ENCODE measurements around the gene MSRB1.

The MSRB1 gene

DNA sequence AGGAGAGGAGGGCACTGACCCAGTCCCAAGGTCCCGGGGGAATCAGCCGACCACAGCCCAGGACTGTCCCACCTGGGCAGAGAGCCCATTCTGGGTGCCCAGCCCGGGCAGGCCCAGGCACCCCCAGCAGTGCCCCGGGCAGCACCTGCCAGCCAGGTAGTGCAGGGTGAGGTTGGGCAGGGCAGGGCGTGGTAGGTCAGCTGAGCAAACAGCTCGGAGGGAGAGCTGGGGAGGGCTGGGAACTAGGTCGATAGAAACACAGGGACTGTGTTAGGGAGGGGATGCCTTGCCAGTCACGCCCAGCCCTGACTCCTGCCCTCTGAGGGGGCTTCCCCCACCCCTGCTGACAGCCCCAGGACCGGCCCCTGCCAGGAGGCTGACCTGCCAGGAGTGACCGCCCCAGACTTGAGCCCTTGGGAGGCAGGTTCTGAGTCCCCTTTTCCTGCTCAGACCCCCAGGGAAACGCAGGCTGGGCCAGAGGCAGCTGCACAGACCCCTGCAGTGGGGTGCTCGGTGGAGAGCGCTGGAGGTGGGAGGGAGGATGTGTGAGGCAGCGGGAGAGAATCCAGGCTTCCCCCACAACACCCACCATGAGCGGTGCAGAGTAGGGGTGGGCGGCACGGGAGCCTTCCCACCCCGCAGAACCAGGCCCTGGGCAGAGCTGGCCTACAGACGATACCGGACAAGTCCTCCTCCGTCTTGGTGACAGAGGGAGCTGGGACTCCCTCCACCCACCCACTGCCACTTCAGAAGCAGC, 29.5 kb downstream of the MSRB1 start:
- TF ChIP-seq, protein P1, sequence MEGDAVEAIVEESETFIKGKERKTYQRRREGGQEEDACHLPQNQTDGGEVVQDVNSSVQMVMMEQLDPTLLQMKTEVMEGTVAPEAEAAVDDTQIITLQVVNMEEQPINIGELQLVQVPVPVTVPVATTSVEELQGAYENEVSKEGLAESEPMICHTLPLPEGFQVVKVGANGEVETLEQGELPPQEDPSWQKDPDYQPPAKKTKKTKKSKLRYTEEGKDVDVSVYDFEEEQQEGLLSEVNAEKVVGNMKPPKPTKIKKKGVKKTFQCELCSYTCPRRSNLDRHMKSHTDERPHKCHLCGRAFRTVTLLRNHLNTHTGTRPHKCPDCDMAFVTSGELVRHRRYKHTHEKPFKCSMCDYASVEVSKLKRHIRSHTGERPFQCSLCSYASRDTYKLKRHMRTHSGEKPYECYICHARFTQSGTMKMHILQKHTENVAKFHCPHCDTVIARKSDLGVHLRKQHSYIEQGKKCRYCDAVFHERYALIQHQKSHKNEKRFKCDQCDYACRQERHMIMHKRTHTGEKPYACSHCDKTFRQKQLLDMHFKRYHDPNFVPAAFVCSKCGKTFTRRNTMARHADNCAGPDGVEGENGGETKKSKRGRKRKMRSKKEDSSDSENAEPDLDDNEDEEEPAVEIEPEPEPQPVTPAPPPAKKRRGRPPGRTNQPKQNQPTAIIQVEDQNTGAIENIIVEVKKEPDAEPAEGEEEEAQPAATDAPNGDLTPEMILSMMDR (IDR thresholded peaks at IDR 0.05; ENCODE audit: extremely low read depth, missing control alignments): no peak
- no peak for DNase-seq (ENCODE audit: low spot score)

DNA sequence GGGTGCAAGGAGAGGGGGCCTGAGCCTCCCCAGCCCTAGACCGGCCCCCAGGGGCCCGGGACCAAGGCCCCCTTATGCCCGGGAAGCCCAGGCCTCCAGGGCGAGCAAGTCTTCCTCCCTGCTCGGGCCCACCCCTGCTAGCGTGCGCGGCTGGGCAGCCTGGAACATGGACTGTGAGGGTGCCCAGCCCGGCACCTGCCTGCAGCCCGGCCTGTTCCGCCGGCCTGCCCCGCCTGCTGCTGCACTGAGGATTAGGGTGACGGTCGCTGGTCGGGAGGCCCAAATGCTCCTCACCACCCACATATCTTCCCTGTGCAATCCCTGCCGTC, 30.8 kb downstream of the MSRB1 start:
- no peak for DNase-seq (ENCODE audit: low spot score)
- TF ChIP-seq, protein P1 (IDR thresholded peaks at IDR 0.05; ENCODE audit: extremely low read depth, missing control alignments): no peak

DNA sequence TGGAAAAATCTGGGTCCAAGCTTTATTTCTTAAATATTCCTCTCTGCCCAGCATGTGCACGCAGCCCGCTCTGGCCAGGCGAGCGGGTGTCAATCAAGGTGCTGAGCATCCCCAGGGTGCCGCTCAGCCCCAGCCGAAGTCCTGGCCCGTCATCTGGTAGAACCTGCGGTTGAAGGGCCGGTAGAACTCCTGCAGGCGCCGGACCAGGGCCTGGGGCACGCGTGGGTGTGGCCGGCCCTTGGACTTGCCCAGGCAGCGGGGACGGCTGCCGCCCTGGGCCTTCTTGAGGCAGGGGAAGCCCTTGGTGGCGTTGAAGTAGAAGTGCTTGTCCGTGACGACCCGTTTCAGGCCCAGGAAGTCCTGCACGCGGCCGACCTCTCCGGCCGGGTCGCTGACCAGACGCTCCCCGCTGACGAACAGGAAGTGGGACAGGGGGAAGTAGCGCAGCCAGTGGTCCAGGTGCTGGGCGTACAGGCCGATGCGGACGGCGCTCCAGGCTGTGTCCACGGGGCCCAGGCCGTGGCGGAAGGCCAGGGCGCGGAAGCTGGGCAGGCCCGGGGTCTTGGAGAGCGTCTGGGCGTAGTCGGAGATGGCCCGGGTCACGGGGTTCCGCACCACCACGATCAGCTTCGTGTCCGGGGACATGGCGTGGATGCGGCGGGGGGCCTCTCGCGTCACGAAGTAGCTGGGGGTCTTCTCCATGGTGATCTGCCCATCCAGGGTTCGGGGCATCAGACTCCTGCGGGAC, 31.4 kb downstream of the MSRB1 start:
- DNase-seq (ENCODE audit: low spot score): no peak
- TF ChIP-seq, protein P1 (IDR thresholded peaks at IDR 0.05; ENCODE audit: extremely low read depth, missing control alignments): no peak

DNA sequence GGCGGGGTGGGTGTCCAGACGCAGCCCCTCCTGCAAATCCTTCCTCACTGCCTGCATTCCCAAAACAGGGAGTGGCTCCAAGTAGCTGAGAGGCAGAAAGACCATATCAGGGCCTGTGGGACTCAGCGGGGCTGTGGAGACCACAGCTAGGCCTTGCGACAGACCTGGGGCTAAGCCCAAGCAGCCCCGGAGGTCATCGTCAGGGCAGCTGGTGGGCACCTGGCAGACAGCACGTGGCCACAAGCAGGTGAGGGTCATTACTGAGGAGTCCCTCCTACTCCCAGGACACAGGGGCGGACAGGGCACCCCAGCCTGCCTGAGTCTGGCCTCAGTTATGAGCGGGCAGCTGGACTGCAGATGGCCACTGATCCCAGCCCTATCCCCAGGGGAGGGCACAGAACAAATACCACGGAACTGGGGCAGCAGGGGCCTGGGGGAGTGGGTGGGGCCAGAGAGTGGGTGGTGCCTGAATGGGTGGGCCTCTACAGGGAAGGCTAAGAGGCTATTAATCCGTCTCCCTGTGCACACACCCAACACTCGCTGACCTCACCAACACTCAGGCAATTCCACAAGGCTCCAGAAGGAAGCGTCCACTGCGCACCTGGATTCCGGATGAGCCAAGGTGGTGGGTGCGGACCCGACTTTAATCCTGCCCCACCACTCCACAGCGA, 33.3 kb downstream of the MSRB1 start:
- no peak for DNase-seq (ENCODE audit: low spot score)

DNA sequence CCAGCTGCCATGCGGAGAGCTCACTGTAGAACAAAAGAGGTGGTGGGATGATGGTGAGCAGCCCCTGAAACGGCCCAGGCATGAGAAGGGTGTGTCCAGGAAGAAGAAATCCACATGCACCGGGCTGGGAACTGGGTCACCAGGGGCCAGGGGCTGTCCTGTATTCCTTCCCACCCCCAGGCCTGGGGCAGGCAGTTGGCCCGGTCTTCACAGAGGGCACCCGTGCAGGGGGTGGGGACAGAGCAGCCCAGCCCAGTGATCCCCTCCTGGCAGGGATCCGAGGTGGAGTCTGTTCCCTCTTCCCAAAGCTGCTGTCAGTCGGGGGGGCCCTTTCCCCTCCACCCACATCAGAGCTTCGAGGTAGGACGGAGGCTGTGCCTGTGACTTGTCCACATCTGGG, 34.0 kb downstream of the MSRB1 start:
- DNase-seq (ENCODE audit: low spot score): no peak
- TF ChIP-seq, protein P1 (IDR thresholded peaks at IDR 0.05; ENCODE audit: extremely low read depth, missing control alignments): no peak

More for the DNA sequence above, 33.3 kb downstream of the MSRB1 start:
- TF ChIP-seq, protein P1 (IDR thresholded peaks at IDR 0.05; ENCODE audit: extremely low read depth, missing control alignments): no peak

DNA sequence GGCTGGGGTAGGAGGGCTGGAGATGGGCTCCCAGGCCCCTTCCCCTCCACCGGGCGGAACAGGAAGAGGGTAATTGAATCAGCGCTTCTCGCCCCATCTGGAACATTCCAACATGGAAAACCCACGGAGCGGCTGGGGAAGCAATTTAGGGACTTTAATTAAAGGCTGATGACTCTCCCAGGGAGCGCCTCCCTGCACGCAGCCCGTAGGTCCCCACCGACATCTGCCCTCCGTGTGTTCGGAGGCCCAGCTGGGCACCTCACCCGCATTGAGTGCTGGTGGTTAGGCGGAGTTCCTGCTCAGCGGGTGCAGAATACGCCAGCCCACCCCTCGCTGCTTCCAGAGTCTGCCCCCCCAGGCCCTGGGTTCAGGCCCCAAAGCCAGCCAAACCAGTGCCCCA, 34.8 kb downstream of the MSRB1 start:
- no peak for DNase-seq (ENCODE audit: low spot score)
- TF ChIP-seq, protein P1 (IDR thresholded peaks at IDR 0.05; ENCODE audit: extremely low read depth, missing control alignments): no peak

Measured in GM20000 (cell line).